IgD-negative memory B cell (primary cell): ENCODE results near the gene GATAD2B. TPM values are rescaled to one million over a fixed set of nuclear protein-coding genes. Genes with fewer than 3 reads are reported as not detected.
"Not testable (repeated sequence)": the region's sequence is repeated elsewhere in the genome, so short reads cannot be mapped to it uniquely, and the experiment has no call there.

ENCODE experiments used
- H3K27ac Mint-ChIP-seq, 3 donors: one replicate each; pipeline ENCODE4 v1.8.0; 2020 to 2022; ENCODE audit warnings: mild to moderate bottlenecking in 3 of 3, mixed read lengths in 3 of 3, moderate library complexity in 1 of 3
- H3K27me3 Mint-ChIP-seq: one replicate; pipeline ENCODE4 v1.8.0; 2021; ENCODE audit warnings: mixed read lengths
- H3K36me3 Mint-ChIP-seq: one replicate; pipeline ENCODE4 v1.8.0; 2020; ENCODE audit warnings: mild to moderate bottlenecking, mixed read lengths
- H3K4me1 Mint-ChIP-seq, 3 donors: one replicate each; pipeline ENCODE4 v1.8.0; 2020 to 2022; ENCODE audit warnings: mixed read lengths in 3 of 3, mild to moderate bottlenecking in 1 of 3
- H3K4me3 Mint-ChIP-seq, 4 donors: one replicate each; pipeline ENCODE4 v1.8.0; 2020 to 2022; ENCODE audit warnings: mild to moderate bottlenecking in 4 of 4, mixed read lengths in 4 of 4, moderate library complexity in 3 of 4
- H3K9me3 Mint-ChIP-seq, 3 donors: one replicate each; pipeline ENCODE4 v1.8.0; 2020 to 2021; ENCODE audit warnings: mixed read lengths in 3 of 3, mild to moderate bottlenecking in 1 of 3
- polyA plus RNA-seq: library from polyadenylated mRNA; unstranded; fragments of 300-500 nt; fragmentation: Illumina TruSeq; gene quantifications from one replicate; pipeline ENCODE4 v1.2.3, GENCODE V29; 2021

The GATAD2B gene
- polyA plus RNA-seq, 1 donor from 2014 or later, result 4.6 TPM

GRCh38 chr1:153866045-153866850 is 56.5 kb downstream of the GATAD2B start:
- H3K4me3 Mint-ChIP-seq, result peak overlapping the region in 3 of 4 donors; percentile 26 to 70 (median 44)
- H3K9me3 Mint-ChIP-seq, result no peaks in the 10 kb centered on the region
- H3K27me3 Mint-ChIP-seq, result no peaks in the 10 kb centered on the region
- H3K4me1 Mint-ChIP-seq, result peaks cover 27 to 32% (median 29%) of the 10 kb centered on the region in 3 donors
- H3K27ac Mint-ChIP-seq, result peak overlapping the region; percentile 20 to 89 (median 51)
- peaks cover 3% of the 10 kb centered on the region for H3K36me3 Mint-ChIP-seq

GRCh38 chr1:153860285-153860684 is 62.5 kb downstream of the GATAD2B start:
- Mint-ChIP-seq H3K4me1 (peaks cover 13 to 23% (median 13%) of the 10 kb centered on the region in 3 donors), H3K27me3 (no peaks in the 10 kb centered on the region), H3K36me3 (peaks cover 5% of the 10 kb centered on the region), H3K27ac (peak overlapping the region in 1 of 3 donors; percentile 46), H3K4me3 (no peak overlapping the region), H3K9me3 (no peaks in the 10 kb centered on the region)

- H3K27me3 Mint-ChIP-seq, result no peaks in the 10 kb centered on the region
- no peaks in the 10 kb centered on the region for H3K9me3 Mint-ChIP-seq
- H3K36me3 Mint-ChIP-seq, result peaks cover 4% of the 10 kb centered on the region
- H3K27ac Mint-ChIP-seq, result no peak overlapping the region
- H3K4me1 Mint-ChIP-seq, result peaks cover 25 to 36% (median 30%) of the 10 kb centered on the region in 3 donors
- no peak overlapping the region for H3K4me3 Mint-ChIP-seq
Measured at GRCh38 chr1:153857505-153857904, 65.3 kb downstream of the GATAD2B start.

GRCh38 chr1:153856763-153857162 is 66.0 kb downstream of the GATAD2B start:
- no peak overlapping the region for H3K4me3 Mint-ChIP-seq
- no peaks in the 10 kb centered on the region for H3K27me3 Mint-ChIP-seq
- peaks cover 8% of the 10 kb centered on the region for H3K36me3 Mint-ChIP-seq
- H3K9me3 Mint-ChIP-seq, result no peaks in the 10 kb centered on the region
- H3K4me1 Mint-ChIP-seq, result peaks cover 30 to 36% (median 36%) of the 10 kb centered on the region in 3 donors
- peak overlapping the region in 1 of 3 donors; percentile 43 for H3K27ac Mint-ChIP-seq

DNA sequence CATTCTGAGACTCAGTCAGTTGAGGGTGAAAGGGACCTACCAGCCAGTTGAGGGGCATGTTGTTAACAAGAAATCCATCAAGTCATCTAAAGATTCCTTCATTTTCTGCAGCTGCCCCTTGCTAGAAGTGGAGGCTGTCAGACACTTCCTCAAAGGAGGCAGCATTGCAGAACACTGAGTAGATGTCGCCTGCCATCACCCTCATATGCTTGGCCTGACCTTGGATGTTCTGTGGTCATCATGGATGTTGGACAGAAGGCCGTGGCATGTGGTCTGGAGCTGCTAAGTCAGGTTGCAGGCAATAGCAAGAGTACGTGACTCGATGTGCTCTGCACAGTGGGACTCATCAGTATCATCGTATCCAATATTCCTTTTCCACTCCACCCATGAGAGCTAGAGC is 70.6 kb downstream of the GATAD2B start:
- Mint-ChIP-seq H3K9me3 (no peaks in the 10 kb centered on the region), H3K36me3 (peaks cover 4% of the 10 kb centered on the region), H3K4me3 (peak overlapping the region in 1 of 4 donors; percentile 6), H3K27ac (peak overlapping the region in 1 of 3 donors; percentile 87), H3K27me3 (no peaks in the 10 kb centered on the region), H3K4me1 (peaks cover 47 to 52% (median 51%) of the 10 kb centered on the region in 3 donors)

GRCh38 chr1:153849487-153850185 is 73.1 kb downstream of the GATAD2B start:
- H3K9me3 Mint-ChIP-seq, result no peaks in the 10 kb centered on the region
- H3K4me1 Mint-ChIP-seq, result peaks cover 44 to 46% (median 45%) of the 10 kb centered on the region in 3 donors
- H3K27me3 Mint-ChIP-seq, result no peaks in the 10 kb centered on the region
- H3K36me3 Mint-ChIP-seq, result peaks cover 4% of the 10 kb centered on the region
- H3K27ac Mint-ChIP-seq, result peak overlapping the region; percentile 6 to 53 (median 45)
- H3K4me3 Mint-ChIP-seq, result peak overlapping the region in 2 of 4 donors; percentile 15 to 65

DNA sequence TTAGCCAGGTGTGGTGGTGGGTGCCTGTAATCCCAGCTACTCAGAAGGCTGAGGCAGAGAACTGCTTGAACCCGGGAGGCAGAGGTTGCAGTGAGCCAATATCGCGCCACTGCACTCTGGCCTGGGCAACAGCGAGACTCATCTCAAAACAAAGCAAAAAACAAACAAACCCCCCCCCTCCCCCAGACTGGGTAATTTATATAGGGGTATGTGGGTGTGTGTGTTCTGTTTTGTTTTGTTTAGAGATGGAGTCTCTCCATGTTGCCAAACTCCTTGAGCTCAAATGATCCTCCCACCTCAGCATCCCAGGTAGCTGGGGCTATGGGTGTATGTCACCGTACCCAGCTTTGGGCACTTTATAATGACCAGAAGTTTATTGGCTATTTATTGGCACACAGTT is 74.0 kb downstream of the GATAD2B start:
- Mint-ChIP-seq H3K4me3 (no peak overlapping the region), H3K36me3 (peaks cover 4% of the 10 kb centered on the region), H3K27ac (peak overlapping the region in 1 of 3 donors; percentile 65), H3K4me1 (peaks cover 39 to 44% (median 42%) of the 10 kb centered on the region in 3 donors), H3K27me3 (no peaks in the 10 kb centered on the region), H3K9me3 (no peaks in the 10 kb centered on the region)

DNA sequence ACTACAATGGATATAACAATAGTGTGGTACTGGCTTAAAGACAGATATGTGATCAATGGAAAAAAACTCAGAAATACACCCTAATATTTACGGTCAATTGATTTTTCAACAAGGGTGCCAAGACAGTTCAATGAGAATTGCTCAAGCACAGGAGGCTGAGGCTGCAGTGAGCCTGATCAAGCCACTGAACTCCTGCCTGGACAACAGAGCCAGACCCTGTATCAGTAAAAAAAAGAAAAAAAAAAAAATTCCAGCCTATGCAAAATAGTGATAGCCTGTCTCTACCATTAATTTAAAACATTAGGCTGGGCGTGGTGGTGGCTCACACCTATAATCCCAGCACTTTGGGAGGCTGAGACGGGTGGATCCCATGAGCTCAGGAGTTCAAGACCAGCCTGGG is 77.6 kb downstream of the GATAD2B start:
- Mint-ChIP-seq H3K27me3 (peaks cover 1% of the 10 kb centered on the region), H3K27ac (no peak overlapping the region), H3K4me3 (no peak overlapping the region), H3K4me1 (peaks cover 34 to 37% (median 36%) of the 10 kb centered on the region in 3 donors), H3K36me3 (peaks cover 2% of the 10 kb centered on the region), H3K9me3 (no peaks in the 10 kb centered on the region)

DNA sequence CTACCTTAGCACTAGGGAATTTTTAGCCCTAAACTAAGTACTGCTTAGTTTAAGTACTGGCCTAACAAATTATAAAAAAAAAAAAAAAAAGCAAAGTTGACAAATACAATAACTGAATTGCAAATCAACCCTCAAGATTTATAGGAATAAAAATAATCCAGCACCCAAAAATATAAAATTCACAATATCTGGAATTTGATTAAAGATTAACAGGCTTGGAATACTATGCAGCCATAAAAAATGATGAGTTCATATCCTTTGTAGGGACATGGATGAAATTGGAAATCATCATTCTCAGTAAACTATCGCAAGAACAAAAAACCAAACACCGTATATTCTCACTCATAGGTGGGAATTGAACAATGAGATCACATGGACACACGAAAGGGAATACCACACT is 78.4 kb downstream of the GATAD2B start:
- not testable (repeated sequence) for H3K27me3 Mint-ChIP-seq, H3K27ac Mint-ChIP-seq, H3K36me3 Mint-ChIP-seq, H3K9me3 Mint-ChIP-seq, H3K4me3 Mint-ChIP-seq
- H3K4me1 Mint-ChIP-seq, result peaks cover 29 to 35% (median 31%) of the 10 kb centered on the region in 3 donors

- H3K4me1 Mint-ChIP-seq, result peaks cover 26 to 31% (median 27%) of the 10 kb centered on the region in 3 donors
- peaks cover 1% of the 10 kb centered on the region for H3K27me3 Mint-ChIP-seq
- H3K27ac Mint-ChIP-seq, result peak overlapping the region; percentile 14 to 60 (median 51)
- H3K4me3 Mint-ChIP-seq, result peak overlapping the region in 3 of 4 donors; percentile 5 to 79 (median 14)
- H3K36me3 Mint-ChIP-seq, result peaks cover 2% of the 10 kb centered on the region
- no peaks in the 10 kb centered on the region for H3K9me3 Mint-ChIP-seq
Measured at GRCh38 chr1:153842006-153842471, 80.7 kb downstream of the GATAD2B start.

DNA sequence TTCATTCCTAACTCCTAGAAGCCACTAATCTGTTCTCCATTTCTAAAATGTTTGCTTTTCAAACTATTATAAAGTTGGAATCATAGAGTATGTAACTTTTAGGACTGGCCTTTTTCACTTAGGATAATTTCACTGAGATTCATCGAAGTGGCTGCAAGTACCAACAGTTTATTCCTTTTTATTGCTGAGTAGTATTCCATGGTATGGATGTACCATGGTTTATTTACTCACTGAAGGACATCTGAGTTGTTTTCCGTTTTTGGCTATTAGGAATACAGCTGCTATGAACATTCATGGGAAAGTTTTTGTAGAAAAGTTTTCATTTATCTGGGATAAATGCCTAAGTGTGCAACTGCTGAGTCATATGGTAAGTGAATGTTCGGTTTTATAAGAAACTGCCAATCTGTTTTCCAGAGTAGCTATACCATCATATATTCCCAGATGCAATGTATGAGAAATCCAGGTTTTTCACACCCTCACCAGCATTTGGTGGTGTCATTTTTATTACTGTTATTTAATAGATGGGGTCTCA is 81.2 kb downstream of the GATAD2B start:
- Mint-ChIP-seq H3K27ac (peak overlapping the region in 2 of 3 donors; percentile 51 to 60), H3K9me3 (no peaks in the 10 kb centered on the region), H3K36me3 (peaks cover 4% of the 10 kb centered on the region), H3K4me1 (peaks cover 27 to 35% (median 28%) of the 10 kb centered on the region in 3 donors), H3K4me3 (peak overlapping the region in 2 of 4 donors; percentile 14 to 82), H3K27me3 (peaks cover 1% of the 10 kb centered on the region)

DNA sequence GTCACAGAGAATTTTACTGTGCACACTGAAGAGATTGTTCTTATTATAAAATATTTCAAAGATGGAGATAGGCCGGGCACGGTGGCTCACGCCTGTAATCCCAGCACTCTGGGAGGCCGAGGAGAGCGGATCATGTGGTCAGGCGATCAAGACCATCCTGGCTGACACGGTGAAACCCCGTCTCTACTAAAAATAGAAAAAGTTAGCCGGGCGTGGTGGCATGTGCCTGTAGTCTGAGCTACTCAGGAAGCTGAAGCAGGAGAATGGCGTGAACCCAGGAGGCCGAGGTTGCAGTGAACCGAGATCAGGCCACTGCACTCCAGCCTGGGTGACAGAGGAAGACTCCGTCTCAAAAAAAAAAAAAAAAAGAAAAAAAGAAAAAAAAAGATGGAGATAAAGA is 82.0 kb downstream of the GATAD2B start:
- H3K36me3 Mint-ChIP-seq, result not testable (repeated sequence)

GRCh38 chr1:153833968-153834367 is 88.8 kb downstream of the GATAD2B start:
- not testable (repeated sequence) for H3K36me3 Mint-ChIP-seq, H3K27ac Mint-ChIP-seq, H3K4me3 Mint-ChIP-seq, H3K9me3 Mint-ChIP-seq, H3K27me3 Mint-ChIP-seq
- peaks cover 8 to 17% (median 16%) of the 10 kb centered on the region in 3 donors for H3K4me1 Mint-ChIP-seq

More for the DNA sequence above, 82.0 kb downstream of the GATAD2B start:
- not testable (repeated sequence) for H3K9me3 Mint-ChIP-seq, H3K27me3 Mint-ChIP-seq
- Mint-ChIP-seq H3K4me3 (peak overlapping the region in 2 of 4 donors; percentile 80 to 82), H3K4me1 (peaks cover 25 to 35% (median 29%) of the 10 kb centered on the region in 3 donors), H3K27ac (peak overlapping the region in 2 of 3 donors; percentile 46 to 60)

DNA sequence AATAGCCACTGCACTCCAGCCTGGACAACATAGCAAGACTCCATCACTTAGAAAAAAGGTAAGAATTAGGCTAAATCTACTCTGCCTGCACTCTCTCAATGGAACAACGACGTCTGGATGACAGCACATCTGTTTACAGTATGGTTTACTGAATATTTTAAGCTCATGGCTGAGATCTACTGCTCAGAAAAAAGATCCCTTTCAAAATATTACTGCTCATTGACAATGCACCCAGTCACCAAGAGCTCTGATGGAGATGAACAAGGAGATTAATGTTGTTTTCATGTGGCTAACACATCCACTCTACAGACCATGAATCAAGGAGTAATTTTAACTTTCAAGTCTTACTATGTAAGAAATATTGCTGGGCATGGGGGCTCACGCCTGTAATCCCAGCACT is 89.6 kb downstream of the GATAD2B start:
- peaks cover 3% of the 10 kb centered on the region for H3K36me3 Mint-ChIP-seq
- H3K27ac Mint-ChIP-seq, result peak overlapping the region in 1 of 3 donors; percentile 41
- no peaks in the 10 kb centered on the region for H3K27me3 Mint-ChIP-seq
- no peaks in the 10 kb centered on the region for H3K9me3 Mint-ChIP-seq
- H3K4me1 Mint-ChIP-seq, result peaks cover 8 to 16% (median 16%) of the 10 kb centered on the region in 3 donors
- H3K4me3 Mint-ChIP-seq, result no peak overlapping the region

DNA sequence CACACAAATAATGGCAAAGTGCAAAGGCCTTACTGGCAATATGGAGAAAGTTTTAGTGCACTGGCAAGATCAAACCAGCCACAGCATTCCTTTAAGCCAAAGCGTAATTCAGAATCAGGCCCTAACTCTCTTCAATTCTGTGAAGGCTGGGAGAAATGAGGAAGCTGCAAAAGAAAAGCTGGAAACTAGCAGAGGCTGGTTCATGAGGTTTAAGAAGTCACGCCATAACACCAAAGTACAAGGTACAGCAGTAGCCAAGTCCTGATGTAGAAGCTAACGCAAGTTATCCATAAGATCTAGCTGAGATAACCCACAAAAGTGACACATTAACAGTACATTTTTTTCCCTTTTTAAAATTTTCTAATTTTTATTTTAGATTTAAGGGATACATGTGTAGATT is 90.5 kb downstream of the GATAD2B start:
- H3K4me1 Mint-ChIP-seq, result peaks cover 8 to 17% (median 12%) of the 10 kb centered on the region in 3 donors
- no peaks in the 10 kb centered on the region for H3K27me3 Mint-ChIP-seq
- H3K9me3 Mint-ChIP-seq, result no peaks in the 10 kb centered on the region
- no peak overlapping the region for H3K27ac Mint-ChIP-seq
- H3K36me3 Mint-ChIP-seq, result peaks cover 3% of the 10 kb centered on the region
- H3K4me3 Mint-ChIP-seq, result no peak overlapping the region
